GM20000 (cell line): ENCODE results near the gene TRAK1.

Experiments
- DNase-seq: peaks from one replicate; pipeline ENCODE4 v3.0.0; 2012; ENCODE audit warnings: low spot score
- TF ChIP-seq, protein P1 (sequence below): IDR thresholded peaks from 2 replicates; pipeline ENCODE4 v1.5.1; 2012; ENCODE audit warnings: mild to moderate bottlenecking, control low read depth; ENCODE audit errors: extremely low read depth, missing control alignments

TRAK1 gene

DNA sequence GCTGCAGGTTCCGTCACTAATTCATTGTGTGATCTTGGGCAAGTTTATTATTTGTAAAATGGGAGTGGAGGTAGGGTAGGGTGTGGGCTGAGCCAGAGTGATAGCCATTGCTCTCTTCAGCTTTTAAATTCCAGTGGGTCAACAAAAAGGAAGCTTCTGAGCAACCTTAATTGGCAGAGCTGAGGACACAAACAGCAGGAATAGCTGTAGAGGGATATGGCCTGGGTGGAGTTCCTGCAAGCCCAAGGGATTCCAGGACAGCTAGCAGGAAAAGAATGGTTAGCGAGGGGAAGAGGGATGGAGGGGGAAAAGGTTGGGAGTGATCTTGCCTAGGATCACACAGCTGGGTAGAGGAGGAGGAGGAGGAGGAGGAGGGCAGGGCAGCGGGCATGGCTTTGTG is 163.4 kb downstream of the TRAK1 start:
- TF ChIP-seq, protein P1, sequence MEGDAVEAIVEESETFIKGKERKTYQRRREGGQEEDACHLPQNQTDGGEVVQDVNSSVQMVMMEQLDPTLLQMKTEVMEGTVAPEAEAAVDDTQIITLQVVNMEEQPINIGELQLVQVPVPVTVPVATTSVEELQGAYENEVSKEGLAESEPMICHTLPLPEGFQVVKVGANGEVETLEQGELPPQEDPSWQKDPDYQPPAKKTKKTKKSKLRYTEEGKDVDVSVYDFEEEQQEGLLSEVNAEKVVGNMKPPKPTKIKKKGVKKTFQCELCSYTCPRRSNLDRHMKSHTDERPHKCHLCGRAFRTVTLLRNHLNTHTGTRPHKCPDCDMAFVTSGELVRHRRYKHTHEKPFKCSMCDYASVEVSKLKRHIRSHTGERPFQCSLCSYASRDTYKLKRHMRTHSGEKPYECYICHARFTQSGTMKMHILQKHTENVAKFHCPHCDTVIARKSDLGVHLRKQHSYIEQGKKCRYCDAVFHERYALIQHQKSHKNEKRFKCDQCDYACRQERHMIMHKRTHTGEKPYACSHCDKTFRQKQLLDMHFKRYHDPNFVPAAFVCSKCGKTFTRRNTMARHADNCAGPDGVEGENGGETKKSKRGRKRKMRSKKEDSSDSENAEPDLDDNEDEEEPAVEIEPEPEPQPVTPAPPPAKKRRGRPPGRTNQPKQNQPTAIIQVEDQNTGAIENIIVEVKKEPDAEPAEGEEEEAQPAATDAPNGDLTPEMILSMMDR = no peak
- no peak for DNase-seq

DNA sequence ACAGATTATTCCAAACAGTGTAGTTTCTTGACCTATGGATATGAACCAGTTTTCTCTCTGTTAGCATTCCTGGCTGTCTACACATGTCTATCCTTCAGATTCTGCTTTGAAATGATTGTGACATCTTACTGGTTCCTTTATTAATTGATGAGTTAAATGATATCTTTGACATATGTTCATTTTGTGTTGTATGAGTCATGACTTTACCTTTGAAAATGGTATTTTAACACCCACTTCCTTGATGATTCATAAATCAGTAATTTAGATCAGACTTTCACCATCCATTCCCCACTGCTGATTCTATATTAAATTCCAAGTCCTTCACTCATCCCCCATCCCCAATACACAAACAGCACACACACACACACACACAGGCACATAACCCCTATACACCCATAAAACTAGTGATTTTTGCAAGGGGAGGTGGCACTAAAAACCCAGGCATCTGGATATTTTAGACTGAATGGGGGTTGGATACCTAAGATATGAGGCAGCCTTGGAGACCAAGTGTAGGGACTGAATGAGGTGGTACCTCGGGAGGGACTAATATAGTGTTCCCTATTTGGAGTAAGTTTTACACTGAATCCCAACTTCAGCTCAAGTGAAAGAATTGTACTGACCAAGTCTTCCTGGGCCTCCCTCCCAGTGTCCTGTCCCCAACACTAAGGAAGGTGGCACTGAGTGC is 165.1 kb downstream of the TRAK1 start:
- TF ChIP-seq, protein P1 = no peak
- DNase-seq = no peak

DNA sequence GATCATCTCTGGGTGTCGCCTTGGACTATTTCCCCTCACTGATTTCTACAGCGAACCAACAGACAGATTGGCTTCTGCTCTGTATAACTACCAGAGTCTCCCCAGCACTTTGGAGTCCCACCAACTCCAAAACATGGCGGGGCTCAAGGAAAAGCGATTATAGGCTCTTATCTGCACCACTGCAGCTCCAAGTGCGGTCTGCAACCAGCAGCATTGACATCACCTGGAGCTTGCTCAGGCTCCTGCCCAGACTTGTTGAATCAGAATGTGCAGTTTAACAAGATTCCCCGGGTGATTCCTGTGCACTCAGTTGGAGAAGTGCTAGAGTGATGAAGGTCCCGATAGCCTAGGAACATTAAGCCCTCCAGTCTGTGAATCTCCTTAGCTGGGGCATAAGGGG is 165.8 kb downstream of the TRAK1 start:
- DNase-seq = no peak
- TF ChIP-seq, protein P1 = no peak

GRCh38 chr3:42262525-42262924 is 171.4 kb downstream of the TRAK1 start:
- no peak for DNase-seq
- TF ChIP-seq, protein P1 = no peak

- TF ChIP-seq, protein P1 = no peak
- no peak for DNase-seq
These were observed 172.5 kb downstream of the TRAK1 start for GRCh38 chr3:42263354-42264346.

DNA sequence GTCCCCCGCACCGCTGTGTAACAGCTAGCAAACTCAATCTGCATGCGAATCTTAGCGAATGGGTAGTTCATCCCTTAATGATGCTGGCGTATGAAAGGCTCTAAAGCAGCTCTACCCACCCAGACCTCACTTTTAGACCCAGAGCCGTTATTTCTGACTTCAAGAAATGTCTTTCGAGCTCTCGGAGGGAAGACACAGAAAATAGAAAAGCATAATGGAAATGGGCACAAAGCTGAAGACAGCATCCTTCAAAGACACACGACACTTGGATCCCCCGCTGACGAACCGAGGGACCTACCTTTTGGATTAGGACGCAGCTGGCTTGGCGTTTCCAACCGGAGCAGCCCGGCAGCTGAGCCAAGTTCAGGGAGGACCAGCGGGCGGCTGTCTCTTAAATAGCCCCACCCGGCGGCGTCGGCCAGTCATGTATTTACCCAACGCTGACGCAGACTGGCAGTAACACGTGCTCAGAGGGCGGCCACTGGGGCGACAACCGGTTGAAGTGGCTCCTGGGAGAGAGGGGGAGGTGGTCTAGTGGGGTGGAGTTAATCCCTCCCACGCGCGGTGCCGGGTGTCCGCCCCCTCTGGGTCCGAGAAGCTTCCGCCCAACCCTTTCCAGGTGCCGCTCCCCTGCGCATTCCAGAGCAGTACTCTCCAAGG is 173.4 kb downstream of the TRAK1 start:
- no peak for DNase-seq
- TF ChIP-seq, protein P1 = no peak
